ENCODE results near the gene EPOP.
A peak's percentile ranks its signal among the peaks of the same experiment; 100 is the strongest.

The EPOP gene

GRCh38 chr17:38674749-38675615, at the start of gene EPOP:
EPOP (minus strand) TSS chr17:38674957; CDS start chr17:38674495, 462 bp downstream.
- peak; percentile 95 for DNase-seq

- DNase-seq = no peak
Observed at GRCh38 chr17:38721802-38722201, 47.0 kb upstream of the EPOP start.

- no peak for DNase-seq
Observed at GRCh38 chr17:38720941-38721340, 46.2 kb upstream of the EPOP start.

- no peak for DNase-seq
Observed at GRCh38 chr17:38719943-38720641, 45.3 kb upstream of the EPOP start.

- no peak for DNase-seq
Observed at GRCh38 chr17:38719289-38719942, 44.7 kb upstream of the EPOP start.

- no peak for DNase-seq
Observed at GRCh38 chr17:38717139-38717745, 42.5 kb upstream of the EPOP start.

- no peak for DNase-seq
Observed at GRCh38 chr17:38716368-38717005, 41.7 kb upstream of the EPOP start.

- no peak for DNase-seq
Observed at GRCh38 chr17:38715216-38715943, 40.6 kb upstream of the EPOP start.

- no peak for DNase-seq
Observed at GRCh38 chr17:38713456-38714075, 38.8 kb upstream of the EPOP start.

GRCh38 chr17:38712593-38712992, 37.8 kb upstream of the EPOP start:
- no peak for DNase-seq

- no peak for DNase-seq
Observed at GRCh38 chr17:38711792-38712571, 37.2 kb upstream of the EPOP start.

GRCh38 chr17:38710985-38711384, 36.2 kb upstream of the EPOP start:
- no peak for DNase-seq

- DNase-seq = no peak
Observed at GRCh38 chr17:38710604-38710962, 35.8 kb upstream of the EPOP start.

- no peak for DNase-seq
Observed at GRCh38 chr17:38709864-38710603, 35.3 kb upstream of the EPOP start.

- no peak for DNase-seq
Observed at GRCh38 chr17:38709104-38709820, 34.5 kb upstream of the EPOP start.

GRCh38 chr17:38707678-38708351, 33.1 kb upstream of the EPOP start:
- DNase-seq = no peak

GRCh38 chr17:38706505-38707216, 31.9 kb upstream of the EPOP start:
- no peak for DNase-seq

Measured in activated CD8-positive, alpha-beta memory T cell treated with anti-CD3 and anti-CD28 coated beads, Interleukin-2, amount 50 U/mL, for 48 hours (primary cell).